HL-60 (cell line): ENCODE data around the gene SHH.

Experiments used
- CTCF ChIP-seq: IDR thresholded peaks from one replicate; pipeline ENCODE4 v1.5.1; 2011; ENCODE audit warnings: low read length, control low read depth, inconsistent platforms; ENCODE audit not compliant: insufficient read depth
- GABPA ChIP-seq: IDR thresholded peaks from 2 replicates; pipeline ENCODE4 v1.6.1; 2012; ENCODE audit warnings: low read depth
- POLR2AphosphoS5 ChIP-seq: IDR thresholded peaks from 2 replicates; pipeline ENCODE4 v1.6.1; 2012; ENCODE audit warnings: low read depth
- REST ChIP-seq: IDR thresholded peaks from 2 replicates; pipeline ENCODE4 v1.6.1; 2012; ENCODE audit warnings: low read depth; ENCODE audit not compliant: insufficient replicate concordance
- SPI1 ChIP-seq: IDR thresholded peaks from 2 replicates; pipeline ENCODE4 v1.6.1; 2012; ENCODE audit warnings: low read depth, mild to moderate bottlenecking, borderline replicate concordance

GRCh38 chr7:155776606-155777005 is 35.7 kb downstream of the SHH start:
- TF ChIP-seq CTCF (no peak), POLR2AphosphoS5 (no peak), GABPA (no peak), REST (no peak), SPI1 (no peak)
